BLaER1 (cell line): Measurements from ENCODE around the gene TOGARAM2.

ENCODE experiments used
- H3K27ac ChIP-seq: shearing (Covaris generic); formaldehyde crosslinking; 2 replicates; pipeline ENCODE4 v1.8.1; 2022
- H3K27me3 ChIP-seq: shearing (Covaris generic); formaldehyde crosslinking; 2 replicates; pipeline ENCODE4 v1.8.1; 2022
- H3K36me3 ChIP-seq: shearing (Covaris generic); formaldehyde crosslinking; 2 replicates; pipeline ENCODE4 v1.8.1; 2022
- H3K4me1 ChIP-seq: shearing (Covaris generic); formaldehyde crosslinking; 2 replicates; pipeline ENCODE4 v1.8.1; 2022
- H3K4me2 ChIP-seq: shearing (Covaris generic); formaldehyde crosslinking; 2 replicates; pipeline ENCODE4 v1.8.1; 2022
- H3K4me3 ChIP-seq: shearing (Covaris generic); formaldehyde crosslinking; 2 replicates; pipeline ENCODE4 v1.8.1; 2022
- H3K9ac ChIP-seq: shearing (Covaris generic); formaldehyde crosslinking; 2 replicates; pipeline ENCODE4 v1.8.1; 2022
- H3K9me3 ChIP-seq: shearing (Covaris generic); formaldehyde crosslinking; 2 replicates; pipeline ENCODE4 v1.8.1; 2022
- H4K20me1 ChIP-seq: shearing (Covaris generic); formaldehyde crosslinking; 2 replicates; pipeline ENCODE4 v1.8.1; 2022
- Cebpa-rat ChIP-seq: shearing (Covaris generic); IDR thresholded peaks from 2 replicates; pipeline ENCODE4 v1.8.1; 2022

Gene TOGARAM2

DNA sequence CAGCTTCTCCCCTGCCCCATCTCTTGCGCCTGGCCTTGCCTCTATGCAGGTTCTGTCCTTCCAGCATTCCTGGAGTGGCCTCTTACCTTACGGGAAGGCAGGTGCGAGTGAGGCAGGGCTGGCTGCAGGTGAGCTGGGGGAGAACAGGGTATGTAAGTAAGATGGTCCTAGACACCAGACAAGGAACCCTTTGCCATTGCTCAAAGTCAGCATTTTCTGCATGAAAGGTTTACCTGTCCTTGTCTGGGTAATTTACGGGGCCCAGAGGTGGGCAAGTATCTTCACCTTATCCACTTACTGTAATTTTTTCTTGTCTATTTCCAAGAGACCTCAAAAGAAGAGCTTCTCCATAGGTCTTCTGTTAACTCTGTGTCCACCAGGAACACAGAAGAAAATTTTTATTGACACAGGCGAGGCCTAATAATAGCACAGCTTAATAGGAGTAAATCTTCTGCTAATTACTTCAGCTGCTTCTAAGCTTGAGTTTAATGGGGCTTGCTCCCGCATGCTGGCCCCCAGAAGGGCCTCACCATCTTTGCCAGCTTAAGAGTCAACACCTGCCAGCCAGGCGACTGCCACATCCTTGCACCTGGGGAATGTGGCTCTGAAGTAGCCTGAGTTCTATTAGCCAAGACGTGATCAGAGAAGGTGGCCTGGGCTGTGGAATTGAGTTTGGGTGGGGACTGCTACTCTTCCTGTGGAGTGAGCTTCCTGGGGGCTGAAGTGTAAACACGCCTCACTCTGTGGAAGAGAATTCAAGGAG, 66.2 kb downstream of the TOGARAM2 start:
- H3K4me2 ChIP-seq = no peak overlapping the region
- no peaks in the 10 kb centered on the region for H4K20me1 ChIP-seq
- TF ChIP-seq Cebpa-rat = no peak
- H3K27me3 ChIP-seq = no peaks in the 10 kb centered on the region
- H3K9me3 ChIP-seq = no peaks in the 10 kb centered on the region
- peaks cover 9% of the 10 kb centered on the region for H3K4me1 ChIP-seq
- H3K4me3 ChIP-seq = no peak overlapping the region
- H3K9ac ChIP-seq = no peak overlapping the region
- H3K36me3 ChIP-seq = no peaks in the 10 kb centered on the region
- H3K27ac ChIP-seq = no peak overlapping the region

GRCh38 chr2:29050591-29050990, 69.5 kb downstream of the TOGARAM2 start:
- H3K27ac ChIP-seq = no peak overlapping the region
- H3K9me3 ChIP-seq = no peaks in the 10 kb centered on the region
- peaks cover 9% of the 10 kb centered on the region for H3K4me1 ChIP-seq
- no peaks in the 10 kb centered on the region for H3K27me3 ChIP-seq
- TF ChIP-seq Cebpa-rat = no peak
- H3K4me3 ChIP-seq = no peak overlapping the region
- H3K36me3 ChIP-seq = no peaks in the 10 kb centered on the region
- H4K20me1 ChIP-seq = no peaks in the 10 kb centered on the region
- peak overlapping the region; percentile 40 for H3K4me2 ChIP-seq
- H3K9ac ChIP-seq = no peak overlapping the region

GRCh38 chr2:29051730-29052129, 70.6 kb downstream of the TOGARAM2 start:
- H3K4me2 ChIP-seq = no peak overlapping the region
- no peak overlapping the region for H3K9ac ChIP-seq
- no peaks in the 10 kb centered on the region for H3K27me3 ChIP-seq
- no peak for TF ChIP-seq Cebpa-rat
- H3K4me3 ChIP-seq = no peak overlapping the region
- no peaks in the 10 kb centered on the region for H4K20me1 ChIP-seq
- H3K9me3 ChIP-seq = no peaks in the 10 kb centered on the region
- peaks cover 9% of the 10 kb centered on the region for H3K4me1 ChIP-seq
- no peaks in the 10 kb centered on the region for H3K36me3 ChIP-seq
- H3K27ac ChIP-seq = no peak overlapping the region

- H3K36me3 ChIP-seq = no peaks in the 10 kb centered on the region
- no peak for TF ChIP-seq Cebpa-rat
Measured at GRCh38 chr2:29052807-29053206, 71.7 kb downstream of the TOGARAM2 start.

DNA sequence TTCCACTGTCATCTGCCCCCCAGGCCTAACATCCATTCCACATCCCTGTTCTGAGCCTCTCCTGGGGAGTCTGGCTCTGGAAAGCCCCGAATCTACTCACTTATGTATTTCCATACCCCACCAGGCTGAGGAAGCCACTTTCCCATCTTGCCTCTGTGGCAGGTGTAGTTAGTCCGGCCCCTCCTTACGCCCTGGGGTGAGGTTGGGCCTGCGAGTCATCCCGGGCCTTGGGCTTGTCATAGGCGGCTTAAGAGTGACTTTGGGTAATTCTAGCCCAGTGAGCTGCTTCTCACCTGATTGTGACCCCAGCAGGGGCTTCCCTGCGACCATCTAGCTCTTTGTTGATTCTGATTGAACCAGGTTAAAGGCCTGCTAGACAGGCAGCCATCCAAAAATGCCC, 72.1 kb downstream of the TOGARAM2 start:
- Histone ChIP-seq H4K20me1 (no peaks in the 10 kb centered on the region), H3K9me3 (no peaks in the 10 kb centered on the region), H3K4me1 (peaks cover 12% of the 10 kb centered on the region), H3K4me3 (no peak overlapping the region), H3K27me3 (no peaks in the 10 kb centered on the region), H3K36me3 (no peaks in the 10 kb centered on the region), H3K27ac (no peak overlapping the region), H3K9ac (no peak overlapping the region), H3K4me2 (no peak overlapping the region)
- no peak for TF ChIP-seq Cebpa-rat

More at GRCh38 chr2:29052807-29053206, 71.7 kb downstream of the TOGARAM2 start:
- no peak overlapping the region for H3K4me2 ChIP-seq
- H3K4me3 ChIP-seq = no peak overlapping the region
- no peaks in the 10 kb centered on the region for H3K9me3 ChIP-seq
- no peak overlapping the region for H3K27ac ChIP-seq
- no peaks in the 10 kb centered on the region for H3K27me3 ChIP-seq
- H3K9ac ChIP-seq = no peak overlapping the region
- H3K4me1 ChIP-seq = peaks cover 12% of the 10 kb centered on the region
- no peaks in the 10 kb centered on the region for H4K20me1 ChIP-seq

- Histone ChIP-seq H3K27ac (no peak overlapping the region), H3K4me1 (peaks cover 12% of the 10 kb centered on the region), H3K4me2 (no peak overlapping the region), H3K36me3 (no peaks in the 10 kb centered on the region), H3K9ac (no peak overlapping the region), H3K4me3 (no peak overlapping the region), H3K9me3 (no peaks in the 10 kb centered on the region), H3K27me3 (no peaks in the 10 kb centered on the region), H4K20me1 (no peaks in the 10 kb centered on the region)
- TF ChIP-seq Cebpa-rat = no peak
Measured at GRCh38 chr2:29053670-29054400, 72.7 kb downstream of the TOGARAM2 start.

DNA sequence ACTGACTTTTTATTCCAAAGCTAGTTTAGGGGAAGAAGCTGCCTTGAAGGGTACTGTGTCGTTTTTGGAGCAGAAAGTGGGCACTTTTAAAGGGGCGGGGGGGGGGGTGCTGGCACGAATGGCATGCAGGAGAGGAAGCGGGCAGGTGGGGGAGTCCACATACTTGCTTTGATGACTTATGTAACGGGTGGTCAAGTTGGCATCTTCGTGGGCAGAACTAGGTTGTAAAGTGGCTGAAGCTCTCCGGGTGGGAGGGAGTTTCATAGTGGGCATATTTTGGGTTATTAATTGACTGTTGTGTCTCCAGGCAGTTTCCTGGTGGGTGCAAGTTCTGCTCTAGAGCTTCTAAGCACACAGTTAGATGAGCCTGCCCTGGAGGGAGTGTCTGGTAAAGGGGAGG, 73.3 kb downstream of the TOGARAM2 start:
- Histone ChIP-seq H3K27me3 (no peaks in the 10 kb centered on the region), H3K4me1 (peaks cover 12% of the 10 kb centered on the region), H3K9ac (no peak overlapping the region), H4K20me1 (no peaks in the 10 kb centered on the region), H3K4me3 (no peak overlapping the region), H3K36me3 (no peaks in the 10 kb centered on the region), H3K27ac (no peak overlapping the region), H3K9me3 (no peaks in the 10 kb centered on the region), H3K4me2 (no peak overlapping the region)
- no peak for TF ChIP-seq Cebpa-rat

DNA sequence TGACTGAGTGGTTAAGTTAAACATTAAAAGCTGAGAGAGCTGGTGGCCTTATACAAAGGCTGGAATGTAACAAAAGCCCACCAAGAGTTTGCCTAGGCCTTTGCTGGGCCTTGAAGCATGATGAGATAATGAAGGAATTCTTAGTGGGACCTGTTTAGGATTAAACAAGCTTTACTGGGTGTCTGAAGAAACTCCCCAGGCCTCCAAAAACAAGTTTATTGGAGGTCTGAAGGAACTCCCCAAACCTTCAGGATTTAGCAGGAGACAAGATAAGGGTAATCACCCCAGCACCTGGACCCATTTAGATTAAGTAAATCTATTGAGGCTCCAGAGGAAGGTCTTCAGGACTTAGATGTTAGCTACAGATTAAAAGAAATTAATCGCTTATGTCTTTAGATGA, 74.5 kb downstream of the TOGARAM2 start:
- Histone ChIP-seq H3K27me3 (no peaks in the 10 kb centered on the region), H4K20me1 (no peaks in the 10 kb centered on the region), H3K4me3 (no peak overlapping the region), H3K4me2 (no peak overlapping the region), H3K4me1 (peaks cover 9% of the 10 kb centered on the region), H3K27ac (no peak overlapping the region), H3K9ac (no peak overlapping the region), H3K36me3 (no peaks in the 10 kb centered on the region), H3K9me3 (no peaks in the 10 kb centered on the region)
- TF ChIP-seq Cebpa-rat = no peak

GRCh38 chr2:29056452-29056851, 75.4 kb downstream of the TOGARAM2 start:
- no peak overlapping the region for H3K4me3 ChIP-seq
- 0 out of 2 replicates have a peak, but pooled peaks cover 4% of the 10 kb centered on the region for H3K4me1 ChIP-seq
- no peak overlapping the region for H3K9ac ChIP-seq
- TF ChIP-seq Cebpa-rat = no peak
- H3K9me3 ChIP-seq = no peaks in the 10 kb centered on the region
- H3K27me3 ChIP-seq = no peaks in the 10 kb centered on the region
- H3K4me2 ChIP-seq = no peak overlapping the region
- no peaks in the 10 kb centered on the region for H4K20me1 ChIP-seq
- H3K27ac ChIP-seq = no peak overlapping the region
- H3K36me3 ChIP-seq = no peaks in the 10 kb centered on the region

GRCh38 chr2:29057006-29057405, 75.9 kb downstream of the TOGARAM2 start:
- Histone ChIP-seq H3K27me3 (no peaks in the 10 kb centered on the region), H3K9me3 (no peaks in the 10 kb centered on the region), H3K4me2 (no peak overlapping the region), H3K4me1 (0 out of 2 replicates have a peak, but pooled peaks cover 4% of the 10 kb centered on the region), H3K4me3 (no peak overlapping the region), H4K20me1 (no peaks in the 10 kb centered on the region), H3K36me3 (no peaks in the 10 kb centered on the region), H3K9ac (no peak overlapping the region), H3K27ac (no peak overlapping the region)
- TF ChIP-seq Cebpa-rat = no peak
